SU-DHL-6 (cell line): ENCODE measurements around the gene ALDH1A1.

ENCODE experiments used
- H2AFZ ChIP-seq: fragments of 200-600 bp; sonication (generic); 2 replicates; pipeline ENCODE4 v1.6.1; 2014; ENCODE audit warnings: low read depth, mild to moderate bottlenecking, moderate library complexity, mixed read lengths, antibody characterized with exemption, low read length; ENCODE audit not compliant: severe bottlenecking
- H3F3A ChIP-seq: fragments of 200-600 bp; shearing (Covaris generic); 2 replicates; pipeline ENCODE4 v1.6.0; 2016; ENCODE audit warnings: antibody characterized with exemption, mild to moderate bottlenecking; ENCODE audit not compliant: insufficient read depth
- H3K27ac ChIP-seq: fragments of 200-600 bp; sonication (generic); 2 replicates; pipeline ENCODE4 v1.5.1; 2016; ENCODE audit warnings: low read depth, mild to moderate bottlenecking, low read length, moderate library complexity, mixed read lengths
- H3K27me3 ChIP-seq: fragments of 200-600 bp; sonication (generic), shearing (Covaris generic); 2 replicates; pipeline ENCODE4 v1.6.0; 2014; ENCODE audit warnings: mild to moderate bottlenecking, low read length
- H3K36me3 ChIP-seq: fragments of 200-600 bp; sonication (generic); 2 replicates; pipeline ENCODE4 v1.6.1; 2014; ENCODE audit warnings: mild to moderate bottlenecking, low read length, mixed read lengths
- H3K4me2 ChIP-seq: fragments of 300-600, 200-600 bp; shearing (Covaris generic), sonication (generic); 2 replicates; pipeline ENCODE4 v1.6.0; 2014; ENCODE audit warnings: low read length, low read depth, mild to moderate bottlenecking; ENCODE audit not compliant: poor library complexity, severe bottlenecking
- H3K4me3 ChIP-seq: fragments of 200-600 bp; sonication (generic); 2 replicates; pipeline ENCODE4 v1.5.1; 2014; ENCODE audit warnings: antibody characterized with exemption, low read length, mild to moderate bottlenecking, mixed read lengths; ENCODE audit not compliant: insufficient read depth, poor library complexity, severe bottlenecking
- H3K79me2 ChIP-seq: fragments of 200-600 bp; sonication (generic); 2 replicates; pipeline ENCODE4 v1.6.1; 2014; ENCODE audit warnings: mild to moderate bottlenecking, low read length, moderate library complexity; ENCODE audit not compliant: insufficient read depth
- H3K9ac ChIP-seq: fragments of 200-600 bp; sonication (generic); 2 replicates; pipeline ENCODE4 v1.7.0; 2014; ENCODE audit warnings: mild to moderate bottlenecking, low read length
- H3K9me2 ChIP-seq: fragments of 200-600 bp; sonication (generic); replicated peaks from 2 replicates; pipeline ENCODE4 v1.6.1; 2014; ENCODE audit warnings: low read length; ENCODE audit not compliant: insufficient read depth
- H3K9me3 ChIP-seq: fragments of 200-600 bp; sonication (generic); 2 replicates; pipeline ENCODE4 v1.6.1; 2014; ENCODE audit warnings: low read length, mixed read lengths; ENCODE audit not compliant: insufficient read depth
- H4K20me1 ChIP-seq: fragments of 200-600 bp; sonication (generic); 2 replicates; pipeline ENCODE4 v1.6.1; 2014; ENCODE audit warnings: low read depth, mild to moderate bottlenecking, antibody characterized with exemption, low read length, moderate library complexity, mixed read lengths
- EZH2phosphoT487 ChIP-seq: fragments of 200-600 bp; sonication (generic), shearing (Covaris generic); conservative IDR thresholded peaks from 2 replicates; pipeline ENCODE4 v1.6.1; 2018; ENCODE audit warnings: mild to moderate bottlenecking, antibody characterized with exemption, low read length, moderate library complexity, mixed read lengths
- TF ChIP-seq, protein P1 (sequence below): fragments of 200-600 bp; sonication (generic); IDR thresholded peaks from one replicate; pipeline ENCODE4 v1.5.1; 2017; ENCODE audit warnings: antibody characterized with exemption, mild to moderate bottlenecking, low read length, moderate library complexity; ENCODE audit not compliant: insufficient read depth, poor library complexity, severe bottlenecking

Gene ALDH1A1

DNA sequence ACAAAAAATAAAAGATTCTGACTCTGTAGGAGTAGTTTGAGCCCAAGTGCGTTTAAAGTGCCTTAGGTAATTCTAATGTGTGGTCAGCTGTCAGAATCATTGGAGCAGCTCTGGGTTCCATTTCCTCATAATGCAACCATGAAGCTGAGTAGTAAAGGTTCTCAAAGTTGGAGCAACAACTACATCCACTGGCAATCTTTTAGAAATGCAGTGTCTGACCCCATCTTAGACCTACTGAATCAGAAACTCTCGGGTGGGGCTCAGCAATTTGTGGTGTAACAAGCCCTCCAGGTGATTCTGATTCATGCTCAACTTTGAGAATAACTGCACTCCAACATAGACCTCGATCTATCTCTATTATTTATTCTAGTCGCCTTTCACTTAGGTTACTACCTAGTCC lies 7.6 kb upstream of the ALDH1A1 start:
- Histone ChIP-seq H3K9ac (no peak overlapping the region), H3K36me3 (no peaks in the 10 kb centered on the region), H3K79me2 (no peaks in the 10 kb centered on the region), H3K4me2 (no peak overlapping the region), H3K9me3 (no peaks in the 10 kb centered on the region), H3K27ac (no peak overlapping the region), H3K27me3 (no peaks in the 10 kb centered on the region), H3F3A (no peaks in the 10 kb centered on the region), H4K20me1 (no peaks in the 10 kb centered on the region), H3K9me2 (no peaks in the 10 kb centered on the region), H3K4me3 (no peak overlapping the region), H2AFZ (no peak overlapping the region)
- TF ChIP-seq, protein P1, sequence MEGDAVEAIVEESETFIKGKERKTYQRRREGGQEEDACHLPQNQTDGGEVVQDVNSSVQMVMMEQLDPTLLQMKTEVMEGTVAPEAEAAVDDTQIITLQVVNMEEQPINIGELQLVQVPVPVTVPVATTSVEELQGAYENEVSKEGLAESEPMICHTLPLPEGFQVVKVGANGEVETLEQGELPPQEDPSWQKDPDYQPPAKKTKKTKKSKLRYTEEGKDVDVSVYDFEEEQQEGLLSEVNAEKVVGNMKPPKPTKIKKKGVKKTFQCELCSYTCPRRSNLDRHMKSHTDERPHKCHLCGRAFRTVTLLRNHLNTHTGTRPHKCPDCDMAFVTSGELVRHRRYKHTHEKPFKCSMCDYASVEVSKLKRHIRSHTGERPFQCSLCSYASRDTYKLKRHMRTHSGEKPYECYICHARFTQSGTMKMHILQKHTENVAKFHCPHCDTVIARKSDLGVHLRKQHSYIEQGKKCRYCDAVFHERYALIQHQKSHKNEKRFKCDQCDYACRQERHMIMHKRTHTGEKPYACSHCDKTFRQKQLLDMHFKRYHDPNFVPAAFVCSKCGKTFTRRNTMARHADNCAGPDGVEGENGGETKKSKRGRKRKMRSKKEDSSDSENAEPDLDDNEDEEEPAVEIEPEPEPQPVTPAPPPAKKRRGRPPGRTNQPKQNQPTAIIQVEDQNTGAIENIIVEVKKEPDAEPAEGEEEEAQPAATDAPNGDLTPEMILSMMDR = no peak
- no peak for TF ChIP-seq EZH2phosphoT487

DNA sequence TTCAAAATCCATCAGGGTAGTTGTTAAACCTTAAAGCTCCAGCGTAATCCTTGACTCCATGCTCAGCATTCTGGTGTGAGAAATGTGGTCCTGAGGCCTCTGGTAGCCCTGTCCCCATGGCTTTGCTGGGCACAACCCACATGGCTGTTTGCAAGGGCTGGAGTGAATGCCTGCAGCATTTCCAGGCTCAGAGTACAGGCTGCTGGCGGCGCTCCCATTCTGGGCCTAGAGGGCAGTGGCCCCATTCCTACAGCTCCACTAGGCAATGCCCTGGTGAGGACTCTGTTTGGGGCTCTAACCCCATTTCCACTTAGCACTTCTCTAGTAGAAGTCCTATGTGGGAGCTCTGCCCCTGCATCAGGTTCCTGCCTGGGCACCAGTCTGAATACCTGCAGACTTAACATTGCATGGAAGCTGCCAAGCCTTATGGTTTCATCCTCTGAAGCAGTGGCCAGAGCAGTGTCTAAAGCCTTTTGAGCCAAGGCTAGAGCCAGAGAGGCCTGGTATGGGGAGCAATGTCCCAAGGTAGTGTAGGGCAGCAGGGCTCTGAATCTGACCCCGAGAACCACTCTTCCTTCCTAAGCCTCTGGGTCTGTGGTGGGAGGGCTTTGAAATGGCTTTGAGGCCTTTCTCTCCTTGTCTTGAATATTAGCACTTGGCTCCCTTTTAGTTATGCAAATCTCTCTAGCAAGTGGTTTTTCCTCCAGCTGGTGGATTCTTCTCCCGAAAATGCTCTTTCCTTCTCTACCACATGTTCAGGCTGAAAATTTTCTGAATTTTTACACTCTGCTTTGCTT lies 5.8 kb upstream of the ALDH1A1 start:
- no peak overlapping the region for H3K27ac ChIP-seq
- H4K20me1 ChIP-seq = no peaks in the 10 kb centered on the region
- H3K9me2 ChIP-seq = no peaks in the 10 kb centered on the region
- no peaks in the 10 kb centered on the region for H3K79me2 ChIP-seq
- no peaks in the 10 kb centered on the region for H3F3A ChIP-seq
- no peak overlapping the region for H3K4me2 ChIP-seq
- H3K9ac ChIP-seq = no peak overlapping the region
- H2AFZ ChIP-seq = no peak overlapping the region
- no peak overlapping the region for H3K4me3 ChIP-seq
- H3K36me3 ChIP-seq = no peaks in the 10 kb centered on the region
- H3K9me3 ChIP-seq = no peaks in the 10 kb centered on the region
- no peak for TF ChIP-seq EZH2phosphoT487
- TF ChIP-seq, protein P1 = no peak
- H3K27me3 ChIP-seq = no peaks in the 10 kb centered on the region

DNA sequence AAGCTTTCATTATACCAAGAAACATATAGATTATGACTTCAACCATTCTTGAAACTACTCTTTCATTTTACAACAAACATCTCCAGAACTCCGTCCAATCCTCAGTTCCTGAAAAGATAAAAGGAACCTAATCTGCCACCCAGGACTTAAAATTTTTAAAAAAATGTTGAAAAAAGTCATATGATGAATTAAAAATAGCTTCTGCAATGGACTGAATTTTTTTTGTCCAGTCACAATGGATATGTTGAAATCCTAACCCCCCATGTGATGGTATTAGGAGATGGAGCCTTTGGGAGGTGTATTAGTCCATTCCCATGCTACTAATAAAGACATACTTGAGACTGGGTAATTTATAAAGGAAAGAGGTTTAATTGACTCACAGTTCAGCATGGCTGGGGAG lies 2.7 kb upstream of the ALDH1A1 start:
- Histone ChIP-seq H3K27ac (no peak overlapping the region), H2AFZ (no peak overlapping the region), H3K9me3 (no peaks in the 10 kb centered on the region), H3K36me3 (no peaks in the 10 kb centered on the region), H3K79me2 (no peaks in the 10 kb centered on the region), H3K9ac (no peak overlapping the region), H3K4me2 (no peak overlapping the region), H3K27me3 (no peaks in the 10 kb centered on the region), H3K4me3 (no peak overlapping the region), H4K20me1 (no peaks in the 10 kb centered on the region), H3F3A (no peaks in the 10 kb centered on the region), H3K9me2 (no peaks in the 10 kb centered on the region)
- TF ChIP-seq, protein P1 = no peak
- no peak for TF ChIP-seq EZH2phosphoT487
